Astrocyte of the cerebellum (primary cell): ENCODE data around the gene EMILIN2.

Experiments
- DNase-seq: peaks from one replicate; pipeline ENCODE4 v3.0.0-alpha.2; 2011; ENCODE audit warnings: low read depth
- H3K4me3 ChIP-seq: 2 replicates; pipeline ENCODE4 v1.5.1; 2011; ENCODE audit warnings: mild to moderate bottlenecking, low read depth, low read length, moderate library complexity
- CTCF ChIP-seq: IDR thresholded peaks from 2 replicates; pipeline ENCODE4 v1.5.1; 2012; ENCODE audit warnings: low read length, low read depth, moderate library complexity, mild to moderate bottlenecking; ENCODE audit errors: missing control alignments
- in situ Hi-C: cut with HindIII; loops from 2 replicates; pipeline ENCODE4 v1.10.0; 2017; ENCODE audit warnings: low sequenced_read_pairs

EMILIN2 gene

GRCh38 chr18:2956056-2956455 lies 109.2 kb downstream of the EMILIN2 start:
- no peak for TF ChIP-seq CTCF
- H3K4me3 ChIP-seq: no peak overlapping the region
- DNase-seq: no peak
- in situ Hi-C loops: no loop called here

GRCh38 chr18:2958819-2959298 lies 112.1 kb downstream of the EMILIN2 start:
- TF ChIP-seq CTCF: no peak
- no peak overlapping the region for H3K4me3 ChIP-seq
- peak; percentile 47 for DNase-seq
- in situ Hi-C loops: no loop called here

GRCh38 chr18:2959341-2959740 lies 112.5 kb downstream of the EMILIN2 start:
- DNase-seq: no peak
- in situ Hi-C loops: no loop called here
- no peak for TF ChIP-seq CTCF
- no peak overlapping the region for H3K4me3 ChIP-seq

GRCh38 chr18:2960983-2961696 lies 114.3 kb downstream of the EMILIN2 start:
- no peak for TF ChIP-seq CTCF
- in situ Hi-C loops: no loop called here
- no peak for DNase-seq
- H3K4me3 ChIP-seq: no peak overlapping the region

DNA sequence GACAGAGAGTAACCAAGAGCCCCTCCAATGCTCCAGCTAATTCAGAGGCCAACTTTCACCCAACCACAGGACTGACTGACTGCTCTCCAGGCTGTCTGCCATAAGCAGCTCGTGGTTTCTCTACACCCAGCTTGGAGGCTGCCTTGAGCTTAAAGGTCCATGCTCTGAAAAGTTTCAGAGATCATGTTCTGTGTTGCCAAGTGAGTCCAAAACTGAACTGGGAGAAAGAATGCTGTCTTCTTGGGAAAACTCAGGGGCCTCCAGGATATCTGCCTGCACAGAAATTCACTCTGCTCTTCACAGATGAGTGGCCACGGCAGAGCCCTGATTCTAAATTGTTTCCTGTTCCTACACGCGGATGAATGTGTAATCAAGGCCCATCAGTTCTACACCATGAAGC lies 115.0 kb downstream of the EMILIN2 start:
- H3K4me3 ChIP-seq: no peak overlapping the region
- TF ChIP-seq CTCF: no peak
- peak; percentile 54 for DNase-seq
- in situ Hi-C loops: no loop called here

GRCh38 chr18:2963048-2963447 lies 116.2 kb downstream of the EMILIN2 start:
- in situ Hi-C loops: no loop called here
- no peak overlapping the region for H3K4me3 ChIP-seq
- no peak for DNase-seq
- no peak for TF ChIP-seq CTCF
